SK-N-MC (cell line): ENCODE measurements around the gene BLNK.

ENCODE experiments used
- EZH2 ChIP-seq: fragments of 200-600 bp; sonication (generic); IDR thresholded peaks from one replicate; pipeline ENCODE4 v1.6.1; 2017; ENCODE audit warnings: antibody characterized with exemption
- FOXP2 ChIP-seq: optimal IDR thresholded peaks from 2 replicates; pipeline ENCODE3; 2011; ENCODE audit warnings: mild to moderate bottlenecking, moderate library complexity; ENCODE audit not compliant: insufficient read depth; ENCODE audit errors: extremely low read length, control extremely low read depth
- POLR2AphosphoS5 ChIP-seq: IDR thresholded peaks from 2 replicates; pipeline ENCODE4 v1.6.1; 2012; ENCODE audit warnings: mild to moderate bottlenecking, low read depth, low read length, borderline replicate concordance

- TF ChIP-seq POLR2AphosphoS5 (no peak), EZH2 (no peak), FOXP2 (no peak)
Observed at GRCh38 chr10:96257944-96258343, 13.4 kb downstream of the BLNK start.
